Lung (tissue), 12 donors: Measurements from ENCODE around the gene CEP131. TPM values are rescaled to one million over a fixed set of nuclear protein-coding genes. Genes with fewer than 3 reads are reported as not detected.

Source experiments
- ATAC-seq: fragments of 200-7000 bp; cut with Tn5 transposase; one replicate; pipeline ENCODE4 v1.9.1; 2020; ENCODE audit warnings: moderate number of reproducible peaks; ENCODE audit not compliant: insufficient read depth, low FRiP score
- DNase-seq, 3 donors: peaks; one replicate each; pipeline ENCODE4 v3.0.0-alpha.2; 2013 to 2017
- H3K27ac ChIP-seq, 2 donors: one replicate each; pipeline ENCODE4 v1.5.1; 2013; ENCODE audit warnings: mild to moderate bottlenecking in 2 of 2, moderate library complexity in 2 of 2, control low read depth in 1 of 2, inconsistent platforms in 1 of 2, low read depth in 1 of 2, low read length in 1 of 2
- H3K27me3 ChIP-seq, 3 donors: one replicate each; pipeline ENCODE4 v1.5.1; 2013; ENCODE audit warnings: low read length in 2 of 3; ENCODE audit not compliant: control insufficient read depth in 3 of 3, insufficient read depth in 3 of 3
- H3K36me3 ChIP-seq, 4 donors: one replicate each; pipeline ENCODE4 v1.5.1; 2013; ENCODE audit warnings: low read length in 4 of 4, mild to moderate bottlenecking in 1 of 4, moderate library complexity in 1 of 4; ENCODE audit not compliant: control insufficient read depth in 4 of 4, insufficient read depth in 4 of 4
- H3K4me1 ChIP-seq, 5 donors: one replicate each; pipeline ENCODE4 v1.5.1; 2013; ENCODE audit warnings: low read length in 5 of 5, mild to moderate bottlenecking in 2 of 5, moderate library complexity in 1 of 5; ENCODE audit not compliant: control insufficient read depth in 5 of 5, insufficient read depth in 5 of 5
- H3K4me3 ChIP-seq: one replicate; pipeline ENCODE4 v1.5.1; 2013; ENCODE audit warnings: mild to moderate bottlenecking, control low read depth, moderate library complexity
- H3K9ac ChIP-seq, 2 donors: one replicate each; pipeline ENCODE4 v1.5.1; 2013; ENCODE audit warnings: low read length in 2 of 2, control low read depth in 1 of 2; ENCODE audit not compliant: insufficient read depth in 1 of 2
- H3K9me3 ChIP-seq, 4 donors: one replicate each; pipeline ENCODE4 v1.5.1; 2013; ENCODE audit warnings: low read length in 3 of 4, mild to moderate bottlenecking in 1 of 4, moderate library complexity in 1 of 4; ENCODE audit not compliant: control insufficient read depth in 4 of 4, insufficient read depth in 3 of 4
- WGBS, 2 donors: extraction: QIAGEN DNeasy Blood & Tissue Kit; methylation state at CpG; one replicate each; pipeline ENCODE4 v1.1.7; 2013; 5-methylcytosine and 5-hydroxymethylcytosine counted together
- polyA plus RNA-seq, 2 donors: library from polyadenylated mRNA; stranded (reverse); fragments of 200-250 nt; gene quantifications; one replicate each; pipeline ENCODE4 v1.2.1, GENCODE V29; 2013
- total RNA-seq, 2 donors: library from RNA; depleted of rRNA in 1 of 2; stranded (reverse); fragments of >200 nt in 1 of 2; gene quantifications; one replicate each; pipeline ENCODE4 v1.2.1, GENCODE V29; 2014 to 2021
- TF ChIP-seq, protein P1 (sequence below): IDR thresholded peaks from 2 replicates; pipeline ENCODE4 v1.5.1; 2012; ENCODE audit warnings: mild to moderate bottlenecking; ENCODE audit errors: control extremely low read depth, extremely low read depth
- donor health status: control.
- donor health status: control.
- donor health status: Bipolar disorder and iron deficiency.
- donor health status: healthy.
- donor health status: DM: yes; HTN: yes; CAD: no.

The CEP131 gene
- total and polyA plus RNA-seq, 4 donors, result 7.0 to 14.5 (median 10.9) TPM

DNA sequence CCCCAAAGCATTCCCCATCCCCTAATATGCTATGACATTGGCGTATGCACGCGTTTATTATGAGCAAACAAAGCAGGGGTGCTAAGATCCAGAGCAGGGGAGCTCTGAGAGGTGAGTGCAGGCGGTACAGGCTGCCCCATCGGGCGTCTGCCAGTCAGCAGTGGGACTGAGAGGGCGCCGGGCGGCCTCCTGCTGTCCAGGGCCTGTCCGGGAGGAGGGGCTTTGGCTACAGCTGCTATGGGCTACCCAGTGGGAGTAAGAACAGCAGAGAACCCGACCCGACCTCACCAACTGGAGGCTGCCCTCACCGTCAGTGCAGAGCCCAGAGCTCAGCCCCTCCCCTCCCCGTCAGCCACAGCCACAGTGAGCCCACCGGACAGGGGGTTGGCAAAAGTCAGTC is 38.2 kb downstream of the CEP131 start:
- no peaks in the 10 kb centered on the region for H3K4me1 ChIP-seq
- peaks cover 0 to 4% (median 0%) of the 10 kb centered on the region in 3 donors for H3K27me3 ChIP-seq
- no peaks in the 10 kb centered on the region for H3K9me3 ChIP-seq
- DNase-seq (no peak), ATAC-seq (no peak)
- H3K27ac ChIP-seq, result no peak overlapping the region
- H3K36me3 ChIP-seq, result peaks cover 0 to 5% (median 0%) of the 10 kb centered on the region in 4 donors
- TF ChIP-seq, protein P1, sequence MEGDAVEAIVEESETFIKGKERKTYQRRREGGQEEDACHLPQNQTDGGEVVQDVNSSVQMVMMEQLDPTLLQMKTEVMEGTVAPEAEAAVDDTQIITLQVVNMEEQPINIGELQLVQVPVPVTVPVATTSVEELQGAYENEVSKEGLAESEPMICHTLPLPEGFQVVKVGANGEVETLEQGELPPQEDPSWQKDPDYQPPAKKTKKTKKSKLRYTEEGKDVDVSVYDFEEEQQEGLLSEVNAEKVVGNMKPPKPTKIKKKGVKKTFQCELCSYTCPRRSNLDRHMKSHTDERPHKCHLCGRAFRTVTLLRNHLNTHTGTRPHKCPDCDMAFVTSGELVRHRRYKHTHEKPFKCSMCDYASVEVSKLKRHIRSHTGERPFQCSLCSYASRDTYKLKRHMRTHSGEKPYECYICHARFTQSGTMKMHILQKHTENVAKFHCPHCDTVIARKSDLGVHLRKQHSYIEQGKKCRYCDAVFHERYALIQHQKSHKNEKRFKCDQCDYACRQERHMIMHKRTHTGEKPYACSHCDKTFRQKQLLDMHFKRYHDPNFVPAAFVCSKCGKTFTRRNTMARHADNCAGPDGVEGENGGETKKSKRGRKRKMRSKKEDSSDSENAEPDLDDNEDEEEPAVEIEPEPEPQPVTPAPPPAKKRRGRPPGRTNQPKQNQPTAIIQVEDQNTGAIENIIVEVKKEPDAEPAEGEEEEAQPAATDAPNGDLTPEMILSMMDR, result no peak
- no peak overlapping the region for H3K4me3 ChIP-seq
- H3K9ac ChIP-seq, result no peak overlapping the region
- 33 to 48% methylated on average over 15 of the region's 15 CpGs for WGBS, 2 donors

DNA sequence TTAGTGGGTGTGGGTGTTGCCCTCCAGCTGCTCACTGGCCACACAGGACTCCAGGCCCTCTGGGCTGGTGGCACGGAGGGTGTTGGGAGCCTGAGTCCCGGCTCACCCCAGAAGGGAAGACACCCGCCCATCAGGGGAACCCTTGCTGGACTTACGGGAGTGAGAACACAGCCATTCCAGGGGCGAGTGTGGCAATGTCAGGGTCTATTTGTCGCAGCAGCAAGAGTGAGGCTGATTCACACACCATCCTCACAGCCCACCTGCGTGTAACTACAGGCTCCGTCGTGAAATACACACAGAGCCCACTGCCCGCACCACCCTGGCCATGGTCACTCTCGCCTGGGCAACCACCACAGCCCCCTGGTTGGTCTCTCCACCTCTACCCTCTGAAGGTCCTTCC is 39.0 kb downstream of the CEP131 start:
- Histone ChIP-seq H3K4me3 (no peak overlapping the region), H3K9me3 (no peaks in the 10 kb centered on the region), H3K27me3 (peaks cover 0 to 4% (median 0%) of the 10 kb centered on the region in 3 donors), H3K4me1 (no peaks in the 10 kb centered on the region), H3K9ac (no peak overlapping the region), H3K27ac (no peak overlapping the region), H3K36me3 (no peaks in the 10 kb centered on the region)
- TF ChIP-seq, protein P1, result no peak
- ATAC-seq (no peak), DNase-seq (no peak)
- 92 to 94% methylated on average over 11 of the region's 11 CpGs for whole genome bisulfite sequencing, 2 donors

DNA sequence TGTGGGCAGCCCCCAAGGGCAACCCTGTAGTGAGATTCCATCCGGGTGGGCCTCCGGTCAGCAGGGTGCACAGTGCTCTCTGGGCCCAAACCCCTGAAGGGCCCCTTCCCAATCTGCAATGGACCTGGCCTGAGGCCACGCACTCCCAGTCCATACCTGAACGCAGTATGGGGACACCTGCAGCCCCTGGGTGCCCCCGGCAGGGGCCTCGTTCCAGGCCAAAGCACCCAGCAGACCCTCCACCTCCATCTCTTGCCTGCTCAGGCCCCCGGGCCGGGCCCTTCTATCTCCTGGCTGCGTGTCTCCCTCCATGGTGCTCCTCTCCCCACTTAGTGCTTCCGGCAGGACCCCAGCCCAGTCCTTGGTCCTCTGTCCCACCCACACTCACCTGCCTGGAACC is 39.4 kb downstream of the CEP131 start:
- peaks cover 0 to 4% (median 0%) of the 10 kb centered on the region in 3 donors for H3K27me3 ChIP-seq

DNA sequence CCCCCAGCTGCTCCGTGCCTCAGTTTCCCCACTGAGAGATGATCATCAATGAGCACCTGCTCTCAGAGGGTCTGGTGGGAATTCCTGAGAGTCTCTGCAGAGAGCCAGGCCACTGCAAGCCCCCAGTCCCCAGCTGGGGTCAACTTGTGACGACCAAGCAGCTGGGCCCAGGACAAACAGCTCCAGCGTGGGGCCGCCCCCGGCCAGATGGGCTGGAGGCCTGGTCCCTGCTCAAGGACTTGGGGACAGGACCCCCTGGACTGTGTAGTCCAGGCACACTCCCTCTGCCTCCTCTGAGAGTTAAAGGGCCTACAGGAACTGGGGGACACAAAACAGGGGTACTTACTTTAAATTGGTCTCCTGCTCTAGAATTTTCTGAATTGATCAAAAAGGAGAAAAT is 40.2 kb downstream of the CEP131 start:
- TF ChIP-seq, protein P1, result no peak

More for the DNA sequence above, 39.4 kb downstream of the CEP131 start:
- ATAC-seq, result no peak
- Histone ChIP-seq H3K4me3 (no peak overlapping the region), H3K9me3 (no peaks in the 10 kb centered on the region), H3K4me1 (no peaks in the 10 kb centered on the region), H3K9ac (no peak overlapping the region), H3K27ac (no peak overlapping the region), H3K36me3 (no peaks in the 10 kb centered on the region)
- no peak for DNase-seq
- TF ChIP-seq, protein P1, result no peak
- 89 to 91% methylated on average over 10 of the region's 10 CpGs for WGBS, 2 donors

More for the DNA sequence above, 40.2 kb downstream of the CEP131 start:
- ATAC-seq, result no peak
- H3K9ac ChIP-seq, result no peak overlapping the region
- DNase-seq, result no peak
- no peak overlapping the region for H3K27ac ChIP-seq
- 86 to 96% methylated on average over 5 of the region's 5 CpGs for WGBS, 2 donors
- H3K27me3 ChIP-seq, result peaks cover 0 to 4% (median 0%) of the 10 kb centered on the region in 3 donors
- H3K36me3 ChIP-seq, result no peaks in the 10 kb centered on the region
- no peaks in the 10 kb centered on the region for H3K9me3 ChIP-seq
- no peak overlapping the region for H3K4me3 ChIP-seq
- H3K4me1 ChIP-seq, result no peaks in the 10 kb centered on the region
